Stomach (tissue), 9 donors: ENCODE results near the gene RBM18. TPM values are rescaled to one million over a fixed set of nuclear protein-coding genes. Genes with fewer than 3 reads are reported as not detected.

ENCODE experiments used
- DNase-seq, 2 donors: peaks; one replicate each; pipeline versions ENCODE4 v3.0.0 to v3.0.0-alpha.2; 2013 to 2019
- H3K27ac ChIP-seq, 5 donors: fragments of 200-600 bp in 4 of 5; sonication (generic) in 4 of 5; one replicate each; pipeline ENCODE4 v1.5.1; 2013 to 2019; ENCODE audit warnings: mild to moderate bottlenecking in 1 of 5, moderate library complexity in 1 of 5
- H3K27me3 ChIP-seq, 3 donors: fragments of 200-600 bp; sonication (generic); one replicate each; pipeline ENCODE4 v1.5.1; 2017 to 2019; ENCODE audit warnings: mixed run types in 1 of 3
- H3K36me3 ChIP-seq, 4 donors: fragments of 200-600 bp; sonication (generic); 1 replicate in 3 of 4; 2 replicates in 1 of 4; pipeline ENCODE4 v1.5.1; 2016 to 2019
- H3K4me1 ChIP-seq, 4 donors: fragments of 200-600 bp; sonication (generic); one replicate each; pipeline ENCODE4 v1.5.1; 2016 to 2019
- H3K4me3 ChIP-seq, 4 donors: fragments of 200-600 bp; sonication (generic) in 3 of 4; one replicate each; pipeline ENCODE4 v1.5.1; 2016 to 2019; ENCODE audit warnings: mild to moderate bottlenecking in 1 of 4
- H3K9me3 ChIP-seq, 4 donors: fragments of 200-600 bp; sonication (generic); one replicate each; pipeline ENCODE4 v1.5.1; 2016 to 2019
- CTCF ChIP-seq, 7 experiments: fragments of 450-650 bp in 4 of 7; fragments of 200-600 bp in 3 of 7; sonication (generic) in 3 of 7; IDR thresholded peaks; one replicate each; pipeline ENCODE4 v1.5.1; 2016 to 2019; ENCODE audit warnings: antibody characterized with exemption in 7 of 7, control low read depth in 2 of 7, mild to moderate bottlenecking in 1 of 7
- EP300 ChIP-seq: sonication (generic); formaldehyde crosslinking; IDR thresholded peaks from one replicate; pipeline ENCODE4 v1.6.1; 2017; ENCODE audit warnings: antibody characterized with exemption
- POLR2A ChIP-seq, 4 donors: fragments of 450-650 bp; IDR thresholded peaks; one replicate each; pipeline ENCODE4 v1.6.1; 2016; ENCODE audit warnings: antibody characterized with exemption in 4 of 4, control low read depth in 2 of 4, mild to moderate bottlenecking in 1 of 4, moderate library complexity in 1 of 4
- POLR2AphosphoS5 ChIP-seq, 3 donors: sonication (generic); formaldehyde crosslinking; IDR thresholded peaks; one replicate each; pipeline ENCODE4 v1.6.1; 2016; ENCODE audit warnings: antibody characterized with exemption in 3 of 3
- WGBS, 5 donors: extraction: QIAGEN DNeasy Blood & Tissue Kit in 3 of 5; methylation state at CpG; one replicate each; pipeline versions ENCODE4 v1.1.5 to v1.1.7; 2013 to 2018; 5-methylcytosine and 5-hydroxymethylcytosine counted together
- intact Hi-C: fragments of 100-400 bp; cut with DNase I; formaldehyde crosslinking; loops from one replicate; pipeline ENCODE4 v1.15.1; 2023; ENCODE audit warnings: low total_unique reads
- polyA plus RNA-seq, 3 donors: library from polyadenylated mRNA; stranded (reverse); fragments of 200-250 nt; gene quantifications; one replicate each; pipeline ENCODE4 v1.2.3, GENCODE V29; 2013
- total RNA-seq, 5 donors: library from RNA; depleted of rRNA; stranded (reverse); fragments of >200 nt; gene quantifications; one replicate each; pipeline versions ENCODE4 v1.1.0 to v1.2.3, GENCODE V29; 2014 to 2016
- donor health status: healthy with polysubstance abuse.
- donor health status: Bipolar disorder and iron deficiency.
- donor health status: healthy.

RBM18 gene
- total and polyA plus RNA-seq, 8 donors: 1.8 to 13.6 (median 6.5) TPM

GRCh38 chr9:122218935-122219855, 45.4 kb downstream of the RBM18 start:
- DNase-seq: peak in 1 of 2 donors; percentile 49

GRCh38 chr9:122218071-122218934, 46.3 kb downstream of the RBM18 start:
- H3K4me3 ChIP-seq: peak overlapping the region in 1 of 4 donors; percentile 39
- WGBS, 5 donors: 37 to 46% (median 41%) methylated on average over 11 of the region's 11 CpGs
- H3K27ac ChIP-seq: no peak overlapping the region
- H3K27me3 ChIP-seq: peaks cover 31 to 100% (median 89%) of the 10 kb centered on the region in 3 donors
- H3K4me1 ChIP-seq: peaks cover 29 to 55% (median 45%) of the 10 kb centered on the region in 4 donors
- H3K9me3 ChIP-seq: no peaks in the 10 kb centered on the region
- no peaks in the 10 kb centered on the region for H3K36me3 ChIP-seq
- no peak for DNase-seq
- TF ChIP-seq POLR2A (IDR thresholded peaks at IDR 0.05): no peak
- TF ChIP-seq POLR2AphosphoS5 (IDR thresholded peaks at IDR 0.05): no peak
- intact Hi-C loops: no loop called here

More at GRCh38 chr9:122218935-122219855, 45.4 kb downstream of the RBM18 start:
- Histone ChIP-seq H3K36me3 (no peaks in the 10 kb centered on the region), H3K9me3 (no peaks in the 10 kb centered on the region), H3K4me1 (peaks cover 20 to 46% (median 36%) of the 10 kb centered on the region in 4 donors), H3K4me3 (peak overlapping the region; percentile 7 to 39 (median 18)), H3K27me3 (peaks cover 27 to 100% (median 80%) of the 10 kb centered on the region in 3 donors), H3K27ac (no peak overlapping the region)
- WGBS, 5 donors: 5 to 14% (median 7%) methylated on average over 41 to 59 of the region's 59 CpGs
- no peak for TF ChIP-seq CTCF (IDR thresholded peaks at IDR 0.05)
- no peak for TF ChIP-seq POLR2AphosphoS5 (IDR thresholded peaks at IDR 0.05)
- TF ChIP-seq EP300: no peak
- TF ChIP-seq POLR2A (IDR thresholded peaks at IDR 0.05): no peak
- intact Hi-C loops: no loop called here

GRCh38 chr9:122217640-122218039, 47.0 kb downstream of the RBM18 start:
- intact Hi-C loops: no loop called here
- H3K9me3 ChIP-seq: no peaks in the 10 kb centered on the region
- TF ChIP-seq CTCF (IDR thresholded peaks at IDR 0.05) (no peak), EP300 (no peak), POLR2AphosphoS5 (IDR thresholded peaks at IDR 0.05) (no peak), POLR2A (IDR thresholded peaks at IDR 0.05) (no peak)
- H3K27ac ChIP-seq: no peak overlapping the region
- WGBS, 5 donors: 41 to 52% (median 49%) methylated on average over 4 of the region's 4 CpGs
- H3K4me1 ChIP-seq: peaks cover 31 to 57% (median 47%) of the 10 kb centered on the region in 4 donors
- H3K4me3 ChIP-seq: no peak overlapping the region
- H3K36me3 ChIP-seq: no peaks in the 10 kb centered on the region
- no peak for DNase-seq
- peaks cover 37 to 100% (median 91%) of the 10 kb centered on the region in 3 donors for H3K27me3 ChIP-seq

GRCh38 chr9:122216798-122217418, 47.7 kb downstream of the RBM18 start:
- Histone ChIP-seq H3K9me3 (no peaks in the 10 kb centered on the region), H3K36me3 (no peaks in the 10 kb centered on the region), H3K27me3 (peaks cover 37 to 100% (median 84%) of the 10 kb centered on the region in 3 donors), H3K27ac (no peak overlapping the region), H3K4me3 (no peak overlapping the region), H3K4me1 (peaks cover 31 to 57% (median 47%) of the 10 kb centered on the region in 4 donors)
- no peak for DNase-seq
- TF ChIP-seq POLR2A (IDR thresholded peaks at IDR 0.05) (no peak), EP300 (no peak), CTCF (IDR thresholded peaks at IDR 0.05) (no peak), POLR2AphosphoS5 (IDR thresholded peaks at IDR 0.05) (no peak)
- WGBS, 5 donors: 37 to 48% (median 39%) methylated on average over 13 to 35 of the region's 35 CpGs
- intact Hi-C loops: no loop called here
